Dermis blood vessel endothelial cell (primary cell): ENCODE data around the gene CTPS2. TPM values are rescaled to one million over a fixed set of nuclear protein-coding genes. Genes with fewer than 3 reads are reported as not detected.
"Not testable (repeated sequence)": the region's sequence is repeated elsewhere in the genome, so short reads cannot be mapped to it uniquely, and the experiment has no call there.

Experiments used
- DNase-seq: peaks from one replicate; pipeline ENCODE4 v3.0.0; 2010
- total RNA-seq: library from RNA; depleted of rRNA; stranded (reverse); fragments of >200 nt; gene quantifications from 2 replicates; pipeline ENCODE4 v1.2.3, GENCODE V29; 2014

CTPS2 gene
- total RNA-seq, 1 donor from 2014 or later = 20.8 TPM

DNA sequence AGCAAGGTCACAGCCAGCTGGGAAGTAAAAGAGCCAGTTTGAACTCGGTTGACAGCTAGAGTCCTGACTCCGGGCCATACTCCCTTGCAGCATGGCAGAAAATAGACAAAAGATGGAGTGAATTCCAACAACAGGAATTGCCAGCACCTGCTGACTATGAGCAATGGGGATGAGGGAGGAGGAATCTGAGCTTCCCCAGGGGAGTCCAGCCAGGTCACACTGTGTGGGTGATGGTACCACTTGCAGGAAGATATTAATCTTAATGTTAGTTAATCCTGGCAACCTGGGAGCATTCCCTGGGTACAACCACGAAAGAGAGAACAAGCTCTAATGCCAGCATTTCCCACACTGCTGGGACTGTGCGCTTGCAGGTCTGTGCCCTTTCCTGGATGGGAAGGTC, 110.6 kb downstream of the CTPS2 start:
- DNase-seq = no peak

DNA sequence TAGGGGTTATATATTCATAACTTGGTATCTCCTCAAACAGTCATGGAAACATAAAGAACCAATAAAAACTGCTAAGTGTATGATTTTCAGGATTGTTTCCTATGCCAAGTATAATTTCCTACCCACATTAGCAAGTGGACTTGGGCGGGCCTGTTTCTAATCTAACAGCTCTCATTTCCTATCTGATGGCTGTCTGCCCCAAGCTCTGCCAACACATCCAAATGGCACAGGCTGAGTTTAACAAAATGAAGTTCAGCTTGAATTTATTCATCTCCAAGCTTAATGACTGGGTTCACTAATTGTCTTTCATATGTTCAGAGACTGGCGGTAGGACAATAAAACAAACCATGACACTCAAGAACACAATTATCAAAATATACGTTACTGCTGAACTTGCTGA, 118.0 kb downstream of the CTPS2 start:
- peak; percentile 41 for DNase-seq

DNA sequence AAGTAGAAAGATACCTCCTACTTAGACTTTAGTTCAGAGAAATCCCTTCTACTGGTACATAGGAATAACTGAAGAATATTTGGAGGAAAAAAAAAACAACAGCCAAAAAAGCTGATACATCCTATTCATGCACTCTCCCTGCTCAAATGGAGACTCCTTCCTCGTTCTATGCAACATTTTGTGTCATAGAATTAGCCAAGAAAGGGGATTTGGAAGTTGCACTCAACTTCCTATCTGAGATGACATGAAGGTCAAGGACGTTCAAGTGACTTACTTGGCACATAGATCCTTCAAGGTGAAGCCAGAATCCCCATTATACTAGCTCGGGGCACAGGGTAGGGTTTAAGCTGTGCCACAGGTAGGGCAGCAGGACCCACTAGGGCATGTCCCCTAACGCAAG, 118.7 kb downstream of the CTPS2 start:
- DNase-seq = no peak

DNA sequence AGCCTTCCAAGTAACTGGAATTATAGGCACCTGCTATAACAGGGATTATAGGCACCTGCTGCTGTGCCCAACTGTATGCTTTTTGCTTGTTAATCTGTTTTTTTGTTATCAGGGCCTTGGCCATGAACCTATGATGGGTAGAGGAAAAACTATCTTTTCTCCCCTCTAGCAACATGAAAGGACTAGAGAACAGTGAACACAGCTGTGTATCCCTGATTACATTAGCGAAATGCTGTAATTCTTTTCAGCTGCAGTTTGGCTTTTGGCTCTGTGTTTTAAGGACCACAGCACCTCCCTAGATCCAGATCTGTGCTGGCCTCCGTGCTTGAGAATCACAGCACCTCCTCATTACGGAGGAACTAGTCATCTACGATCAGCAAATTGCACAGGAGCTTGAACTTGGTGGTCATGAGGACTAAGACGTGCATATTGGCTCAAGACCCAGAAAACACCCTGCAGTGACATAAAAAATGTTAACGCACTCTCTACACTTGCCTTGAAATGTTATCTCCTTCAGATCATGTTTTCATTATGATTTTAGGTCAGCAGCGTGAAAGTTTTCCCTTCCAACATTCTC, 120.2 kb downstream of the CTPS2 start:
- no peak for DNase-seq

DNA sequence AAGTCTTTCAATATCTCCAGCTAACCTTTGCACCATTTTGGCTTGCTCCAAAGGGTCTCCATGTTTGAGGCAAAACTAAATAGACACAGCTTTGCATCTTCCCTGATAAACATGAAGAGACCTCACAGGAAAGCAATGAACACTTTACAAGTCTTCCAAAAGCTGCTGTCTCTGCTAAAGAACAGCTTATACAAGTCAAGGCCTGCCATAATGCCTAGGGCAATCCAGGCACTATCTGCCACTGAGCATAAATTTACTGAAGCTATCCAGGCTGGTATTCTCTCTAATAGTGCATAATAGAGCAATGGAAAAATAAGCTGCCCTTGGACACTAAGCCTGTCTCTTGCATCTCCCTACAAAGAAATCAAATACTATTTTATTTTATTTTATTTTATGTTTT, 122.6 kb downstream of the CTPS2 start:
- no peak for DNase-seq

DNA sequence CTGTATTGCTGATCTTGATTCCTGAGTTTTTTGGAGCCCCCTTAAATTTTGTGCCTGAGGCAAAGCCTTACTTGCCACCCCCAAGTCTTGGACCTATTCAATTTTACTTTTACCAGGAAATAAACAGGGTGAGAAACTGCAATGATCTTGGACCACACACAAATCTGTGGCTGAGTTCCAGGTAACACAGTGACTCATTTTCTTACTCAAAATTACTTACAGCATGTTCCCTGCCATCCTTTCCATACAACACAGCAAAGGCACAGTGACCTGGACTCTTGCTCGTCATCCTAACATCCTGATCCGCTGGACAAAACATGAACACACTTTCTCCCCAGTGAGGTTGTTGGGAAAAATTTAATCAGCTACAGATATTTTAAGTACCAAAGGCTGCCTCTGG, 123.3 kb downstream of the CTPS2 start:
- peak; percentile 81 for DNase-seq

DNA sequence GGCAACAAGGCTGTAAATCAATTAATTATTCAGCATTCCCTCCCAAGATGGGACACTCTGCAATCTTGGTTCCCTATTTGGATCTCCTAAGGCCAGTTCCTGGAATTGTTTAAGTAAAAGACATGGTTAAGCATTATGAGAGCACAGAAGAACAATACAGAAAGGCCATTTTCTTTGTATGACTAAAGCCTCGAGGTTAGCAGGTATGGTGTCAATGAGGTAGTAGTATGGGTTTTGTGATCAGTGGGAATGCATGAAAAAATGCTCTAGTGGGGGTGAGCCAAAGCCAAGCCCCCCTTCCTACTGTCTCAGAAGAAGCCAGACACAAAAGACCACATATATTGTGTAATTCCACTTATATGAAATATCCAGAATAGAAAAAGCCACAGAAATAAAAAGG, 124.2 kb downstream of the CTPS2 start:
- DNase-seq = peak; percentile 30

DNA sequence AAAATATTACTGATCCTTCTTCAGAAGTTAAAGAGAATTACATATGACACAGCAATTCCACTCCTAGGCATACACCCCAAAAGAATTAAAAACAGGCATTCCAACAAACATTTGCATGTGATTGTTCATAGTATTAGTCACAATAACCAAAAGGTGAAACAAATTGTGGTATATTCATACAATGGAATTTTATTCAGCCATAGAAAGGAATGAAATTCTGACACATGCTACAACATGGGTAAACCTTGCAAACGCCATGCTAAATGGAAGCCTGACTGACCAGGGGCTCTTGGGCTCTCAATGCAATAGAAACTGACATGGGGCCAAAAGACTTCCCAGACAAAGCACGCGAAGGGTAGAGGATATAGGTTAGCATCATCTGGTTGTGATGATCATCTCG, 124.6 kb downstream of the CTPS2 start:
- DNase-seq = no peak

DNA sequence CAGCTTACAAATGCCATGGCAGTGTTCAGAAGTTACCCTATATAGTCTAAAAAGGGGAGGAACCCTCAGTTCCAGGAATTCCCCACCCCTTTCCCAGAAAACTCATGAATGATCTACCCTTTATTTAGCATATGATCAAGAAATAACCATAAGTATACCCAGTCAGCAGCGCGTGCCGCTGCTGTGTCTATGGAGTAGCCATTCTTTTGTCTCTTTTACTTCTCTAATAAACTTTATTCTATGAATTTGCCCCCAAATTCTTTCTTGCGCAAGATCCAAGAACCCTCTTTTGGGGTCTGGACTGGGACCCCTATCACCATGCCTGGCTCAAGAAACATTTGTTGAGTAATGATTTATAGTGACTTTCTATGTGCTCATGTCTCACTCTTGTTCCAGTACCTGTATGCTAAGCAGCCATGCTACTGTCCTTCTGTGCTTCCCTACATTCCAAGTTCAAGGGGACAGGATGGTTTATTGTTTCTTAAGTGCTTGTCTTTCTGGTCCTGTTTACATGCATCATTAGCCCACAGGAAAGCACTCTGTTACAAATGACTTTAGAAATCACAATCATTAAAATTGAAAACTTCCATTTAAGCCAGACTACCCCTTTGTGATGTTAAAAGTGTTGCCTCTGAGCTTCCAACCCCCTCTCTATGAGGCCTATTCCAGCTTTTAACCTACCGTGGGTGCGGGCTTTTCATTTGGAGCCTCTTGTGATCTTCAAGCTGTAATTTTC, 125.9 kb downstream of the CTPS2 start:
- no peak for DNase-seq

DNA sequence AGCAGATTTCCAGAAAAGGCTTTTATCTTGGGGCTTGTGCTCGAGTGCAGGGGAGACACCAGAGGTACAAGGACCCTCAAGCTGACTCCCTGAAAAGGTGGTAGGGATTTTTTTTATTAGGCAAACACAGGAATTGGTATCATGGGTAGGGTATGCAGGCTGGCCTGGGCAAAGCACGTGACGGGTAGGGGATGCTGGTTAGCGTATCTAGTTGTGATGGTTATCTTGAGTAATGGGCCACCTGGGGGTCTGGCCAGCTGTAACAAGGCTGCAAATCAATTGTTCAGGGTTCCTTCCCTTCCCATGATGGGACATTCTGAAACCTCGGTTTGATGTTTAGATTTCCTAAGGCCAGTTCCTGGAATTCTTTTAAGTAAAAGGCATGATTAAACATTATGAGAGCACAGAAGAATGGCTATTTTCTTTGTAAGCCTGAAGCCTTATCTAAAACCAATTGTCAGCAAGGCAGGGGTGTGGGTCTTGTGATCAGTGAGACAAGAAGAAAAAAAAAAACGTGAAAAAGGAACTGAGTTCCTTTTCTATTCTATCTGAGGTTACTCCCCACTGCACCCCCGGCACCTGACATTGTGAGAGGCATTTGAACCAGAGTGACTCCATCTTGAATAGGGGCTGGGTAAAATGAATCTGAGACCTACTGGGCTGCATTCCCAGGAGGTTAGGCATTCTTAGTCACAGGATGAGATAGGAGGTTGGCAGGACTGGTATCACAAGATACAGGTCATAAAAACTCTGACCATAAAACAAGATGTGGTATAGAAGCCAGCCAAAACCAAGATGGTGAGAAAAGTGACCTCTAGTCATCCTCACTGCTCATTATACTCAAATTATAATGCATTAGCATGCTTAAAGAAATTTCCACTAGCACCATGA, 126.7 kb downstream of the CTPS2 start:
- DNase-seq = peak; percentile 81

DNA sequence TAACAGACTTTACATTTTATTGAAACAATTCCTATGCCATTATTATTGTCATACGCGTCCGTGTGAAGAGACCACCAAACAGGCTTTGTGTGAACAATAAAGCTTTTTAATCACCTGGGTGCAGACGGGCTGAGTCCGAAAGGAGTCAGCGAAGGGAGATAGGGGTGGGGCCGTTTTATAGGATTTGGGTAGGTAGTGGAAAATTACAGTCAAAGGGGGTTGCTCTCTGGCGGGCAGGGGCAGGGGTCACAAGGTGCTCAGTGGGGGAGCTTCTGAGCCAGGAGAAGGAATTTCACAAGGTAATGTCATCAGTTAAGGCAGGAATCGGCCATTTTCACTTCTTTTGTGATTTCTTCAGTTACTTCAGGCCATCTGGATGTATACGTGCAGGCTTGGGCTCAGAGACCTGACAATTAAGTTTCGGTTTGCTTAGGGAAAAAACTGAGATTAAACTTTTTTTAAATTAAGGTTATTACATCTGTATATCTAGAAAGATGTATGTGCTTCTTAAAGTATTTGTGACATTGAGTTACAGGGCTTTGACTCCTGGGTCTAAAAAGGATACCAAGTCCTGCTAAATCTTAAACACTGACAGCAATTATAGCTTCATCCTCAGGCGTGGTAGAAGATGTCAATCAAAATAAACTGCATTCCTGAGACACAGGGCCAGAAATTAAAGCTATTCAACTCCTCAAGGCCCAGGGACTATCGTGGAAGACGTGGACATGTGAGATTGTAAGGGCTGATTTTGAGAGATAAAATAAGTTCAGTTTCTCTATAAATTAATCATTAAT, 132.3 kb downstream of the CTPS2 start:
- DNase-seq = not testable (repeated sequence)

DNA sequence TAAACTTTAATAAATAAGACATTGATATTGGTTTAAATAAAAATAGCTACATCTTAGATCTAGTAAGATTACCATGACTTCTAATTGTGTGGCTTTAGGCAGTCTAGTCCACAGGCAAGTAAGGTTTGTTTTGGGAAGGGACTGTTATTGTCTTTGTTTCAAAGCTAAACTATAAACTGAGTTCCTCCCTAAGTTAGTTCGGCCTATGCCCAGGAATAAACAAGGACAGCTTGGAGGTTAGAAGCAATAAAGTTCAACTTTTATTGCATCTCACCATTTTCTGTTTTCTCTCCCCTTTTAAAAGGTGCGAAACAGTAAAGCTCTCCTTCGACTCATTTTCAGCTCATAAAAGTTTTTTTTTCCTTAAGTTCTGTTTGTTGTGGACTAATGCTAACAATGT, 133.0 kb downstream of the CTPS2 start:
- DNase-seq = no peak

DNA sequence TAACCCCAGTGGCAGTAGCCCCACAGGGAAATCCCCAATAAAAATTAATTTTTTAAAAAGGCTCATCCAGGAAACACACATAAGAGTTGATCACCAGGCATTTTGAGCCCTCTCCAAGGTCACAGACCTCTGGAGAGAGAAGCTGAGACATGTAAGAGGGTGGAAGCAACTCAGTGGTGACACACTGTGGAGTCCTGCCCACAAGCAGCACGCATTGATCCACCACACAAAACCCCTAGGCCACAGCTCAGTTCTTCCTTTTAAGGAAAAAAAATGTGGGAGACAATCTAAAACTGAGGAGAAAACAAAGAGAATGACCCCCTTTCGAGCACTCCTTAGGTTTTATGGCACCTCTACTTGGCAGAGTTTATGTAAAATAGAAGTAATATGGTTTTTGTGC, 134.3 kb downstream of the CTPS2 start:
- peak; percentile 28 for DNase-seq

DNA sequence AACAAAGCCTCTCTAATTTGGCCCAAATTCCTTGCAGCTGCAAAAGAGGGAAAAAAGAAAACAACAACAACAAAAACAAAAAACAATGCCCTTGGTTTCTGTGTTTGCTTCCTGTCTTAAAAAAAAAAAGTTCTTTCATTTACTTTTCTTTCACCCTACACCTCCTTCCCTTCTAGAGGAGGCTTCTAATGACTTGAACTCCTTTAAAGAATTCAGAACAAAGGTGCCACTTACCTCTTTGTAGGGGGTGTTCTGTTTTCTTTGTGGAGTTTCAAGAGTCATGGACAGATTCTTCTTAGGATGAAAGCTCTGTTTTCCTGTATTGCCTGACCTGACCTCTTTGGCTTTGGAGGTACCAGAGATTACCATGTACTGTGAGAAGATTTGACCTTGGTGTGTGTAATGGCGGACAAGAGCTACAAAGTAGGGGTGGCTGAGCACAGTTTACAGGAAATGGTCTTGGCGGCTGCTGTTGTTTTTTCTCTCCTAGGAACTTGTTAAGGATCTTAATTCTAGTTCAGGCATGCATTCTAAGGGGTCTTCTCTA, 134.9 kb downstream of the CTPS2 start:
- no peak for DNase-seq

DNA sequence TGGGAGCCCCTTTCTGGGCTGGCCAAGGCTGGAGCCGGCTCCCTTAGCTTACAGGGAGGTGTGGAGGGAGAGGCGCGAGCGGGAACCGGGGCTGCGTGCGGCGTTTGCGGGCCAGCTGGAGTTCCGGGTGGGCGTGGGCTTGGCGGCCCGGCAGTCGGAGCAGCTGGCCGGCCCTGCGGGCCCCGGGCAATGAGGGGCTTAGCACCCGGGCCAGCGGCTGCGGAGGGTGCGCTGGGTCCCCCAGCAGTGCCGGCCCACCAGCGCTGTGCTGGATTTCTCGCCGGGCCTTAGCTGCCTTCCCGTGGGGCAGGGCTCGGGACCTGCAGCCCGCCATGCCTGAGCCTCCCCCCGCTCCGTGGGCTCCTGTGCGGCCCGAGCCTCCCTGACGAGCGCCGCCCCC, 137.1 kb downstream of the CTPS2 start:
- not testable (repeated sequence) for DNase-seq

DNA sequence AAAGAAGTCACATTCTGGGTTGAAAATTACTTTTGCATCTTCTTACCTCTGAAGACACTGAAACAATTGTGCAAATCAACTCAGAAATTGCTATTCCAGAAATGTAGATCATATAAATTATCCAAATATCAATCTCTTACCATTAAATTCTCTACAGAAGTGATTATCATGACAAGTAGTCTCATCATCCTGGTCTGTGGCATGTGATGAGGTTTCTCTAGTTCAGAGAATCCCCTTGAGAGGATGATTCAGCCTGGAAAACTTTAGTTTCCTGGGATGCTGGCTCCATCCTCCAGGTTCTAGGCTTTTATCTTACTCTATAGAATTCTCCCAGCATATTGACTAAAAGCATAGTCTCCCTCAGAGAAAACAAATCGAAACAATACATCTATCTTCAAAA, 138.7 kb downstream of the CTPS2 start:
- DNase-seq = no peak

DNA sequence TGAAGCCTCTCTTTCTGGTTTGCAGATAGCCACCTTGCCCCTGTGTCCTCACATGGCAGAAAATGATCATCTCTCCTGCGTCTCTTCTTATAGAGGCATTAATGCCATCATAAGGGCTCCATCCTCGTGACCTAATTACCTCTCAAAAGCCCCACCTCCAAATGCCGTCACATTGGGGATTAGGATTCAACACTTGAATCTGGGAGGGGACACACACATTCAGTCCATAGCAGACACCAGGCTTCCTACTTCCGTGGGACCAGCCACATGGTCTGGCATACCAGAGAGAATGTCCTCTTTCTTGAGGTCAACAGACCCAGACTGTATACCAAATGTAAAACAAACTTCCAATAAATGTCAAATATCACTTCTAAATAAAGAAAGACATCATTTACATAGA, 144.8 kb downstream of the CTPS2 start:
- DNase-seq = no peak

DNA sequence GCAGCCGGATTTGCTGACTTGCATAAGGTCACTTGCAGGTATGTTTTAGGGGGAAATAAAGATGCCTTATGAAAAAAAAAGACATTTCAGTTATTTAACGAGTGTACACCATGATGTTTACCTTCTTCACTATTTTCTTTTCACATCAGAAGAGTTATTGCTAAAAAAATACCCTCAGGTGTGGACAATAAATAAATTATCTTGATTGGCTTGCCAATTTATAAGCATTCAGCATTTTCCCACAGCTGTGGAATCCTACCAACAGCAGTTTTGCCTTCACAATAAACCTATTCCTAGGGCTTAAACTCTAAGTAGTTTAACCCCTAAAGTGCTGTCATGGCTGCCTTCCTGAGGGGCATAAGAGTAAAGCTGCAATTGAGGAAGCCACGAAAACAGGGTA, 145.9 kb downstream of the CTPS2 start:
- no peak for DNase-seq

DNA sequence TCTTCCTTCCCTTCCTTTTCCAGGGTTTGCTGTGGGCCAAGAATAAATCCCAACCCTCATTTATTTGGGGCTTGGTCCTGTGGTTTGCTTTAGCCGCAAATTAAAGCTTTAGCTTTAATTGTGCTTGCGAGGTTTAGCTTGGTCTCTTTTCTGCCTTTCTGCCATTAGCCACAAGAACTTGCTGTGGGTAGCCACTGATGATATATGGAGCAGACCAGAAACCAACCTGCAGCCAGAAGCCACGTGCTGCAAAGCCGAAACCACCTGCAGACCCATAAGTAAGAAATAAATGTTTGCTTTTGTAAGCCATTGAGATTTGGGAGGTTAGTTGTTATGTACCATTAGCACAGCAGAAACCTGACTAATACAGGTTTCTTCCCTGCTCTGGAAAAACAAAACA, 152.3 kb downstream of the CTPS2 start:
- no peak for DNase-seq

DNA sequence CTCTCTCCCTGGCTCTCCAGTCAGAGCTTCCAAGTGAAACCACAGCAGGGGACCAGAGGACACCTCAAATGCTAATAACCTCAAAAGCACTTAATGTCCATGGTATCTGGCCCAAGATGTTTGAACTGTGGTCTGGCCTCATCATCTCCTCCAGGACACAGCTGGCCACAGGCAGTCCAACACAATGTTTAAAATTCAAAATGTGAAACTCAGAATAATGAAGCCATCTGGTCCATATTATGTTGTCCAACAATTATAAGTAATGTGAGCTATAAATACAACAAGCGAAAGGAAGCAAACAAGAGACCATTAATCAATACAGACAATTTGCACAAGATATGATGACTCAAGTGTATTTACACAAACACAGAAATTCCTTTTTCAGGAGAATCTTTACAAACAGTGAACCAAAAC, 153.3 kb downstream of the CTPS2 start:
- peak; percentile 0 for DNase-seq

DNA sequence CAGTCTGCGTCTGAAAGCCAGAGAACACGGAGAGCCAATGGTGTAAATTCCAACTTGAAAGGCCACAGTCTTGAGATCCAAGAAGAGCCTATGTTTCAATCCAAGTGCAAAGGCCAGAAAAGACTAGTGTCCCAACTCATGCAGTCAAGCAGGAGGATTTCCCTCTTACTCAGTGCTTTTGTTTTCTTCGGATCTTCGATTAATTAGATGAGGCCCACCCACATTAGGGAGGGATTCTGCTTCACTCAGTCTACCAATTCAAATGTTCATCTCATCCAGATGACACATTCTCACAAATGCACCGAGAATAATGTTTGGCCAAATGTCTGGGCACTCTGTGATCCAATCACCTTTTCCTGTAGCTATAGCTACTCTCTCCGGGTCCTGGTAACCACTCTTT, 154.0 kb downstream of the CTPS2 start:
- DNase-seq = no peak

DNA sequence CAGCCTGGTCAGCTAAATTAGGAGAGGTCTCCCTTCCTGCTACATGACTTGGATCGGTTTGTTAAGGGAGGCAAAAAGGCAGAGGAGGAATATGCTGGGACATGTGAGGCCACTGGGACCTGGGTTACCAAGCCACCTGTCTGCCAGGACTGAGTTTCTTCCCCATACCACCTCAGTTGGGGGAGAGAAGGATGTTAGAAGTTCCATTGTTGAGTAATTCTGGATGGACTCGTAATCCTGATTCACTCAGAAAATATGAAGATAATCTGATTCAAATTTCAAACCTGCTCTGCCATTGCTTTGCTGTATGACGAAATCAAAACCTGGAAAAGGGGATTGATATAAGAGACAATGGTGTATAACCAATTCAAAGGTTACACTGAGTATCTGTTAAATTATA, 159.9 kb downstream of the CTPS2 start:
- DNase-seq = no peak

DNA sequence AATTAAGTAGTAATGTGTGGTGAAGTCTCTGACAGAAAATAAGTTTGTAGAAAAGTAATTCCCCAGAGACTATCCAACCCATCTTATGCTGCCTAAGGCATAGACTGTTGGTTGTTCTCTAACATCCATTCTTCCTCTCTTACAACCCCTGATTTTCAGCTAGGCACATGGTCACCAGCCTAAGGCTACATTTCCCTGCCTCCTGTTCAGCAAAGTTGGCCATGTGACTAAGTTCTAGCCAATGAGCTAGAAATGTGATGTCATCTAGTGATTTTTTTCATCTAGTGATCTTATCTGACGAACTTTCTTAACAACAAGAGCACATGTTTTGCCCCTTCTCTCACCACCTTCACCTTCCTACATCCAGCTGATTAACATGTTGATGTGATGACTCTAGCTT, 164.8 kb downstream of the CTPS2 start:
- DNase-seq = no peak
